ENCODE data around the gene FOXO3. TPM values are rescaled to one million over a fixed set of nuclear protein-coding genes. Genes with fewer than 3 reads are reported as not detected.

Gene FOXO3
- total and polyA plus RNA-seq, 2 of the 13 experiments (the other 11 are each of a cell fraction or from before 2014, with no cell fraction given): 16.0 to 22.5 TPM

DNA sequence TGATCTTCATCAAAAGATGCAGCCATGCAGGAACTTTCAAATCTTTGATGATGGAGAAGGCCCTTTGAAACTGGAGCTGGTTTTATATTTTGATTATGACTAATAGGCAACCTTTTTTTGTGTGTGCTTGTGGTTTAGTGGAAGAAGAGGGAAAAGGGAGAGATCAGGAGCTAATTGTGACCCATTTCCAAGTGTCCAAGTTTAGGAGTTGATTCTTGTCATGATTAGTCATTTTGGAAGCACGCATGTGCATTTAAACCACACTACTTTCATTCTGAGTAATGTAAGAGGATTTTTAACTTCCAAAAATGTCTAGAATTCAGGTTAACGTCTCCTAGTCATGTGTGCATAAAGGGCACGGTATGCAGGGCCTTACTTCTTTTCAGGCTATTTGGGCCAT is 3.5 kb downstream of the FOXO3 start (continued):
- TF ChIP-seq, protein P1, sequence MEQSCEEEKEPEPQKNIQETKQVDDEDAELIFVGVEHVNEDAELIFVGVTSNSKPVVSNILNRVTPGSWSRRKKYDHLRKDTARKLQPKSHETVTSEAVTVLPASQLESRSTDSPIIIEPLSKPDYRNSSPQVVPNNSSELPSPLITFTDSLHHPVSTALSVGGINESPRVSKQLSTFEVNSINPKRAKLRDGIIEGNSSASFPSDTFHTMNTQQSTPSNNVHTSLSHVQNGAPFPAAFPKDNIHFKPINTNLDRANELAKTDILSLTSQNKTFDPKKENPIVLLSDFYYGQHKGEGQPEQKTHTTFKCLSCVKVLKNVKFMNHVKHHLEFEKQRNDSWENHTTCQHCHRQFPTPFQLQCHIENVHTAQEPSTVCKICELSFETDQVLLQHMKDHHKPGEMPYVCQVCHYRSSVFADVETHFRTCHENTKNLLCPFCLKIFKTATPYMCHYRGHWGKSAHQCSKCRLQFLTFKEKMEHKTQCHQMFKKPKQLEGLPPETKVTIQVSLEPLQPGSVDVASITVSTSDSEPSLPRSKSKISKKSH (CRISPR knock-in tag; IDR thresholded peaks at IDR 0.05; ENCODE audit: borderline replicate concordance): no peak
- TF ChIP-seq EZH2 (conservative IDR thresholded peaks at IDR 0.05; ENCODE audit: low read depth, low read length): no peak
- TF ChIP-seq, protein P2, sequence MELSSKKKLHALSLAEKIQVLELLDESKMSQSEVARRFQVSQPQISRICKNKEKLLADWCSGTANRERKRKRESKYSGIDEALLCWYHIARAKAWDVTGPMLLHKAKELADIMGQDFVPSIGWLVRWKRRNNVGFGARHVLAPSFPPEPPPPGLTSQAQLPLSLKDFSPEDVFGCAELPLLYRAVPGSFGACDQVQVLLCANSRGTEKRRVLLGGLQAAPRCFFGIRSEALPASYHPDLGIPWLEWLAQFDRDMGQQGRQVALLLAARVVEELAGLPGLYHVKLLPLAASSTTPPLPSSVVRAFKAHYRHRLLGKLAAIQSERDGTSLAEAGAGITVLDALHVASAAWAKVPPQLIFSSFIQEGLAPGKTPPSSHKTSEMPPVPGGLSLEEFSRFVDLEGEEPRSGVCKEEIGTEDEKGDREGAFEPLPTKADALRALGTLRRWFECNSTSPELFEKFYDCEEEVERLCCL (CRISPR knock-in tag; IDR thresholded peaks at IDR 0.05; ENCODE audit: borderline replicate concordance): no peak
- TF ChIP-seq, protein P3, sequence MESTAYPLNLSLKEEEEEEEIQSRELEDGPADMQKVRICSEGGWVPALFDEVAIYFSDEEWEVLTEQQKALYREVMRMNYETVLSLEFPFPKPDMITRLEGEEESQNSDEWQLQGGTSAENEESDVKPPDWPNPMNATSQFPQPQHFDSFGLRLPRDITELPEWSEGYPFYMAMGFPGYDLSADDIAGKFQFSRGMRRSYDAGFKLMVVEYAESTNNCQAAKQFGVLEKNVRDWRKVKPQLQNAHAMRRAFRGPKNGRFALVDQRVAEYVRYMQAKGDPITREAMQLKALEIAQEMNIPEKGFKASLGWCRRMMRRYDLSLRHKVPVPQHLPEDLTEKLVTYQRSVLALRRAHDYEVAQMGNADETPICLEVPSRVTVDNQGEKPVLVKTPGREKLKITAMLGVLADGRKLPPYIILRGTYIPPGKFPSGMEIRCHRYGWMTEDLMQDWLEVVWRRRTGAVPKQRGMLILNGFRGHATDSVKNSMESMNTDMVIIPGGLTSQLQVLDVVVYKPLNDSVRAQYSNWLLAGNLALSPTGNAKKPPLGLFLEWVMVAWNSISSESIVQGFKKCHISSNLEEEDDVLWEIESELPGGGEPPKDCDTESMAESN (CRISPR knock-in tag; conservative IDR thresholded peaks at IDR 0.05): no peak
- TF ChIP-seq ZFP36L1 (CRISPR knock-in tag; IDR thresholded peaks at IDR 0.05): no peak
- TF ChIP-seq, protein P4, sequence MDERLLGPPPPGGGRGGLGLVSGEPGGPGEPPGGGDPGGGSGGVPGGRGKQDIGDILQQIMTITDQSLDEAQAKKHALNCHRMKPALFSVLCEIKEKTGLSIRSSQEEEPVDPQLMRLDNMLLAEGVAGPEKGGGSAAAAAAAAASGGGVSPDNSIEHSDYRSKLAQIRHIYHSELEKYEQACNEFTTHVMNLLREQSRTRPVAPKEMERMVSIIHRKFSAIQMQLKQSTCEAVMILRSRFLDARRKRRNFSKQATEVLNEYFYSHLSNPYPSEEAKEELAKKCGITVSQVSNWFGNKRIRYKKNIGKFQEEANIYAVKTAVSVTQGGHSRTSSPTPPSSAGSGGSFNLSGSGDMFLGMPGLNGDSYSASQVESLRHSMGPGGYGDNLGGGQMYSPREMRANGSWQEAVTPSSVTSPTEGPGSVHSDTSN (CRISPR knock-in tag; IDR thresholded peaks at IDR 0.05): no peak
- no peak for TF ChIP-seq ZNF431 (CRISPR knock-in tag; IDR thresholded peaks at IDR 0.05; ENCODE audit: borderline replicate concordance, low read depth)
- TF ChIP-seq, protein P5, sequence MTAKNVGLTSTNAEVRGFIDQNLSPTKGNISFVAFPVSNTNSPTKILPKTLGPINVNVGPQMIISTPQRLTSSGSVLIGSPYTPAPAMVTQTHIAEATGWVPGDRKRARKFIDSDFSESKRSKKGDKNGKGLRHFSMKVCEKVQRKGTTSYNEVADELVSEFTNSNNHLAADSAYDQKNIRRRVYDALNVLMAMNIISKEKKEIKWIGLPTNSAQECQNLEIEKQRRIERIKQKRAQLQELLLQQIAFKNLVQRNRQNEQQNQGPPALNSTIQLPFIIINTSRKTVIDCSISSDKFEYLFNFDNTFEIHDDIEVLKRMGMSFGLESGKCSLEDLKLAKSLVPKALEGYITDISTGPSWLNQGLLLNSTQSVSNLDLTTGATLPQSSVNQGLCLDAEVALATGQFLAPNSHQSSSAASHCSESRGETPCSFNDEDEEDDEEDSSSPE (CRISPR knock-in tag; IDR thresholded peaks at IDR 0.05): no peak
- no peak for TF ChIP-seq GATA4 (IDR thresholded peaks at IDR 0.05; ENCODE audit: borderline replicate concordance, low read depth)
- TF ChIP-seq STAG1 (CRISPR knock-in tag; IDR thresholded peaks at IDR 0.05): no peak
